CD14-positive monocyte (primary cell): ENCODE measurements around the gene SLITRK2. TPM values are rescaled to one million over a fixed set of nuclear protein-coding genes. Genes with fewer than 3 reads are reported as not detected.

ENCODE experiments used
- DNase-seq, 3 donors: peaks; one replicate each; pipeline ENCODE4 v3.0.0-alpha.2; 2011 to 2022
- H2AFZ ChIP-seq: 2 replicates; pipeline ENCODE4 v1.6.0; 2012; ENCODE audit warnings: mild to moderate bottlenecking, low read depth, low read length, inconsistent platforms; ENCODE audit not compliant: insufficient read depth, poor library complexity, severe bottlenecking
- H3K27ac ChIP-seq, 2 donors: 1 replicate in 1 of 2; 2 replicates in 1 of 2; pipeline ENCODE4 v1.5.1; 2012 to 2013; ENCODE audit warnings: low read length in 2 of 2, control low read depth in 1 of 2, inconsistent platforms in 1 of 2, low read depth in 1 of 2, mild to moderate bottlenecking in 1 of 2
- H3K27me3 ChIP-seq, 2 donors: one replicate each; pipeline versions ENCODE4 v1.6.0 to v1.6.1; 2011 to 2013; ENCODE audit warnings: low read length in 2 of 2; ENCODE audit not compliant: control insufficient read depth in 2 of 2, insufficient read depth in 2 of 2
- H3K36me3 ChIP-seq, 2 donors: replicated peaks in 1 of 2; 1 replicate in 1 of 2; 2 replicates in 1 of 2; pipeline versions ENCODE4 v1.5.1 to v1.6.1; 2012 to 2013; ENCODE audit warnings: low read length in 2 of 2, control low read depth in 1 of 2, inconsistent platforms in 1 of 2, mild to moderate bottlenecking in 1 of 2; ENCODE audit not compliant: insufficient read depth in 2 of 2, control insufficient read depth in 1 of 2
- H3K4me1 ChIP-seq, 2 donors: 1 replicate in 1 of 2; 2 replicates in 1 of 2; pipeline versions ENCODE4 v1.5.1 to v1.6.1; 2012 to 2013; ENCODE audit warnings: low read length in 2 of 2, control low read depth in 1 of 2, inconsistent platforms in 1 of 2, mild to moderate bottlenecking in 1 of 2, moderate library complexity in 1 of 2; ENCODE audit not compliant: insufficient read depth in 2 of 2, control insufficient read depth in 1 of 2
- H3K4me2 ChIP-seq: replicated peaks from 2 replicates; pipeline ENCODE3; 2012; ENCODE audit warnings: low read length, moderate library complexity, mild to moderate bottlenecking; ENCODE audit not compliant: poor library complexity, severe bottlenecking; ENCODE audit errors: extremely low read depth
- H3K4me3 ChIP-seq, 3 experiments: fragments of 200-600 bp in 1 of 3; sonication (generic) in 1 of 3; replicated peaks in 1 of 3; 1 replicate in 2 of 3; 2 replicates in 1 of 3; pipeline ENCODE4 v1.5.1; 2011 to 2013; ENCODE audit warnings: low read length in 3 of 3, mild to moderate bottlenecking in 3 of 3, control low read depth in 2 of 3, low read depth in 2 of 3, inconsistent platforms in 1 of 3, moderate library complexity in 1 of 3
- H3K79me2 ChIP-seq: 2 replicates; pipeline ENCODE4 v1.6.0; 2012; ENCODE audit warnings: mild to moderate bottlenecking, control low read depth, inconsistent platforms, low read length, moderate library complexity; ENCODE audit not compliant: insufficient read depth
- H3K9ac ChIP-seq: 2 replicates; pipeline ENCODE4 v1.6.0; 2017; ENCODE audit warnings: low read length, mild to moderate bottlenecking; ENCODE audit not compliant: insufficient read depth, poor library complexity, severe bottlenecking
- H3K9me3 ChIP-seq, 2 donors: replicated peaks in 1 of 2; 1 replicate in 1 of 2; 2 replicates in 1 of 2; pipeline versions ENCODE4 v1.5.1 to v1.6.1; 2012 to 2013; ENCODE audit warnings: low read length in 2 of 2, control low read depth in 1 of 2; ENCODE audit not compliant: control insufficient read depth in 1 of 2, insufficient read depth in 1 of 2
- H4K20me1 ChIP-seq: 2 replicates; pipeline ENCODE4 v1.6.0; 2012; ENCODE audit warnings: mild to moderate bottlenecking, low read length, control low read depth, moderate library complexity; ENCODE audit not compliant: insufficient read depth
- H3K27ac Mint-ChIP-seq, 7 donors: one replicate each; pipeline ENCODE4 v1.8.0; 2020; ENCODE audit warnings: mild to moderate bottlenecking in 7 of 7, mixed read lengths in 7 of 7, moderate library complexity in 6 of 7, inconsistent platforms in 2 of 7
- H3K27me3 Mint-ChIP-seq, 3 donors: one replicate each; pipeline ENCODE4 v1.8.0; 2021 to 2022; ENCODE audit warnings: low read depth in 3 of 3, mild to moderate bottlenecking in 3 of 3, mixed read lengths in 3 of 3, moderate library complexity in 3 of 3, inconsistent platforms in 1 of 3
- H3K36me3 Mint-ChIP-seq, 2 donors: one replicate each; pipeline ENCODE4 v1.8.0; 2020; ENCODE audit warnings: mixed read lengths in 2 of 2, inconsistent platforms in 1 of 2, mild to moderate bottlenecking in 1 of 2
- H3K4me1 Mint-ChIP-seq: one replicate; pipeline ENCODE4 v1.8.0; 2020; ENCODE audit warnings: mild to moderate bottlenecking, mixed read lengths
- H3K4me3 Mint-ChIP-seq, 2 donors: one replicate each; pipeline ENCODE4 v1.8.0; 2020; ENCODE audit warnings: mild to moderate bottlenecking in 2 of 2, mixed read lengths in 2 of 2, moderate library complexity in 1 of 2
- H3K9me3 Mint-ChIP-seq, 7 donors: one replicate each; pipeline ENCODE4 v1.8.0; 2020 to 2022; ENCODE audit warnings: mixed read lengths in 7 of 7, mild to moderate bottlenecking in 6 of 7, moderate library complexity in 6 of 7, inconsistent platforms in 2 of 7
- WGBS: methylation state at CpG from one replicate; pipeline ENCODE4 v1.1.5; 2013; ENCODE audit warnings: missing lambda C conversion rate; ENCODE audit not compliant: insufficient coverage; 5-methylcytosine and 5-hydroxymethylcytosine counted together
- intact Hi-C, 2 donors: fragments of 100-400 bp; cut with micrococcal nuclease; formaldehyde crosslinking; loops; one replicate each; pipeline versions ENCODE4 v1.15.0 to v1.15.1; 2023
- polyA plus RNA-seq, 3 donors: library from polyadenylated mRNA; depleted of rRNA in 1 of 3; unstranded in 2 of 3; stranded (reverse) in 1 of 3; fragments of 300-500 nt in 2 of 3; fragments of >200 nt in 1 of 3; fragmentation: Illumina TruSeq in 2 of 3; gene quantifications; 1 replicate in 2 of 3; 2 replicates in 1 of 3; pipeline ENCODE4 v1.2.3, GENCODE V29; 2012 to 2021
- TF ChIP-seq, protein P1 (sequence below): fragments of 200-600 bp; IDR thresholded peaks from one replicate; pipeline ENCODE4 v1.8.0; 2022; ENCODE audit warnings: antibody characterized with exemption, mild to moderate bottlenecking

SLITRK2 gene
- polyA plus RNA-seq, 3 donors: not detected

DNA sequence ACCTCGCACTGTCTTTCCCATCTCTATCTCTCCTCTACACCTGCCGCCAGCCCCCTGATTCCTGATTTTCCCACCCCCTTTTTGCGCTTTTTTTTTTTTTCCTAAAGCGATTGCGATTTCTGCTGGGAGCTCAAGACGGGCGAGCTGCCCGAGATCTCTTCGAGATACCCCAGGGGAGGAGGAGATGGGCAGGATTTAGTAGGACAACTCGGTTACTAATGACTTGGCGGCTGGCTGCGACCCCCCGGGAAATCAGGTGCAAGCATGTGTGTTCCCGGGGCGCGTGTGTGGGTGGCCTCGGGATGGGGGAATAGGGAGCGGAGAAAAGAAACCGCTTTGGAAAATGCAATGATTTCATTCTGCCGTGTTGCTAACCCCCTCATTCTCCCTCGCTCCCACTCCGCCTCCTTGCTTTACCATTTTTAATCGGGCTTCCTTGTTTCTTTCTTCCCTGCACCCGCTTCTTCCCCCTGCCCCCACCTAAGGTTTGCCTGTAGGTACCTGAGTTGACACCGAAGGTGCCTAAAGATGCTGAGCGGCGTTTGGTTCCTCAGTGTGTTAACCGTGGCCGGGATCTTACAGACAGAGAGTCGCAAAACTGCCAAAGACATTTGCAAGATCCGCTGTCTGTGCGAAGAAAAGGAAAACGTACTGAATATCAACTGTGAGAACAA is 4.4 kb downstream of the SLITRK2 start:
- no peaks in the 10 kb centered on the region for H3K36me3 ChIP-seq
- no peaks in the 10 kb centered on the region for H3K4me1 ChIP-seq
- no peak overlapping the region for H3K27ac ChIP-seq
- no peaks in the 10 kb centered on the region for H4K20me1 ChIP-seq
- no peak overlapping the region for H2AFZ ChIP-seq
- H3K4me1 Mint-ChIP-seq: no peaks in the 10 kb centered on the region
- peaks cover 0 to 10% of the 10 kb centered on the region in 2 donors for H3K9me3 ChIP-seq
- no peak overlapping the region for H3K4me3 ChIP-seq
- TF ChIP-seq, protein P1, sequence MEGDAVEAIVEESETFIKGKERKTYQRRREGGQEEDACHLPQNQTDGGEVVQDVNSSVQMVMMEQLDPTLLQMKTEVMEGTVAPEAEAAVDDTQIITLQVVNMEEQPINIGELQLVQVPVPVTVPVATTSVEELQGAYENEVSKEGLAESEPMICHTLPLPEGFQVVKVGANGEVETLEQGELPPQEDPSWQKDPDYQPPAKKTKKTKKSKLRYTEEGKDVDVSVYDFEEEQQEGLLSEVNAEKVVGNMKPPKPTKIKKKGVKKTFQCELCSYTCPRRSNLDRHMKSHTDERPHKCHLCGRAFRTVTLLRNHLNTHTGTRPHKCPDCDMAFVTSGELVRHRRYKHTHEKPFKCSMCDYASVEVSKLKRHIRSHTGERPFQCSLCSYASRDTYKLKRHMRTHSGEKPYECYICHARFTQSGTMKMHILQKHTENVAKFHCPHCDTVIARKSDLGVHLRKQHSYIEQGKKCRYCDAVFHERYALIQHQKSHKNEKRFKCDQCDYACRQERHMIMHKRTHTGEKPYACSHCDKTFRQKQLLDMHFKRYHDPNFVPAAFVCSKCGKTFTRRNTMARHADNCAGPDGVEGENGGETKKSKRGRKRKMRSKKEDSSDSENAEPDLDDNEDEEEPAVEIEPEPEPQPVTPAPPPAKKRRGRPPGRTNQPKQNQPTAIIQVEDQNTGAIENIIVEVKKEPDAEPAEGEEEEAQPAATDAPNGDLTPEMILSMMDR: no peak
- no peak for DNase-seq
- intact Hi-C loops: no loop called here
- peak overlapping the region in 1 of 2 donors; percentile 57 for H3K4me3 Mint-ChIP-seq
- H3K9me3 Mint-ChIP-seq: peaks cover 0 to 8% (median 0%) of the 10 kb centered on the region in 7 donors
- H3K27me3 ChIP-seq: peaks cover 18 to 45% of the 10 kb centered on the region in 2 donors
- no peaks in the 10 kb centered on the region for H3K79me2 ChIP-seq
- no peaks in the 10 kb centered on the region for H3K36me3 Mint-ChIP-seq
- H3K27ac Mint-ChIP-seq: no peak overlapping the region
- H3K27me3 Mint-ChIP-seq: peaks cover 38 to 62% (median 46%) of the 10 kb centered on the region in 3 donors
- H3K4me2 ChIP-seq: no peak overlapping the region
- 20% methylated on average over 9 of the region's 33 CpGs for WGBS
- no peak overlapping the region for H3K9ac ChIP-seq

DNA sequence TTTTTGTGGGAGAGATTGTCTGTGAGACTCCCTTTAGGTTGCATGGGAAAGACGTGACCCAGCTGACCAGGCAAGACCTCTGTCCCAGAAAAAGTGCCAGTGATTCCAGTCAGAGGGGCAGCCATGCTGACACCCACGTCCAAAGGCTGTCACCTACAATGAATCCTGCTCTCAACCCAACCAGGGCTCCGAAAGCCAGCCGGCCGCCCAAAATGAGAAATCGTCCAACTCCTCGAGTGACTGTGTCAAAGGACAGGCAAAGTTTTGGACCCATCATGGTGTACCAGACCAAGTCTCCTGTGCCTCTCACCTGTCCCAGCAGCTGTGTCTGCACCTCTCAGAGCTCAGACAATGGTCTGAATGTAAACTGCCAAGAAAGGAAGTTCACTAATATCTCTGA is 5.5 kb downstream of the SLITRK2 start:
- no peak overlapping the region for H3K27ac ChIP-seq
- intact Hi-C loops: no loop called here
- Mint-ChIP-seq H3K27ac (no peak overlapping the region), H3K36me3 (no peaks in the 10 kb centered on the region), H3K27me3 (peaks cover 33 to 51% (median 40%) of the 10 kb centered on the region in 3 donors), H3K4me1 (no peaks in the 10 kb centered on the region), H3K9me3 (peaks cover 0 to 8% (median 0%) of the 10 kb centered on the region in 7 donors), H3K4me3 (peak overlapping the region in 1 of 2 donors; percentile 53)
- peaks cover 0 to 6% of the 10 kb centered on the region in 2 donors for H3K9me3 ChIP-seq
- H3K27me3 ChIP-seq: peaks cover 18 to 41% of the 10 kb centered on the region in 2 donors
- H3K9ac ChIP-seq: no peak overlapping the region
- H4K20me1 ChIP-seq: no peaks in the 10 kb centered on the region
- no peak overlapping the region for H3K4me2 ChIP-seq
- H3K4me3 ChIP-seq: no peak overlapping the region
- H2AFZ ChIP-seq: no peak overlapping the region
- H3K36me3 ChIP-seq: no peaks in the 10 kb centered on the region
- no peaks in the 10 kb centered on the region for H3K79me2 ChIP-seq
- H3K4me1 ChIP-seq: no peaks in the 10 kb centered on the region
- TF ChIP-seq, protein P1: no peak
- 95% methylated on average over 4 of the region's 7 CpGs for WGBS
- DNase-seq: no peak
